GM19463 (cell line): Measurements from ENCODE around the gene AUTS2.
"Not testable (repeated sequence)": the region's sequence is repeated elsewhere in the genome, so short reads cannot be mapped to it uniquely, and the experiment has no call there.

ENCODE experiments used
- ATAC-seq: cut with Tn5 transposase; IDR thresholded peaks from one replicate; pipeline ENCODE4 v1.9.1; 2021; ENCODE audit warnings: mild to moderate bottlenecking, moderate library complexity; ENCODE audit not compliant: unreplicated experiment

Gene AUTS2

GRCh38 chr7:70592171-70592570, 993.9 kb downstream of the AUTS2 start:
- no peak for ATAC-seq

- ATAC-seq: no peak
These were observed 995.9 kb downstream of the AUTS2 start for GRCh38 chr7:70594170-70594569.

- not testable (repeated sequence) for ATAC-seq
These were observed 996.6 kb downstream of the AUTS2 start for GRCh38 chr7:70594885-70595284.

- ATAC-seq: no peak
These were observed 997.1 kb downstream of the AUTS2 start for GRCh38 chr7:70595370-70595754.

- no peak for ATAC-seq
These were observed 997.7 kb downstream of the AUTS2 start for GRCh38 chr7:70595755-70596597.

- no peak for ATAC-seq
These were observed 998.3 kb downstream of the AUTS2 start for GRCh38 chr7:70596598-70596913.

GRCh38 chr7:70597066-70597465, 998.8 kb downstream of the AUTS2 start:
- ATAC-seq: no peak

- ATAC-seq: no peak
These were observed 1000.7 kb downstream of the AUTS2 start for GRCh38 chr7:70598976-70599375.

GRCh38 chr7:70599446-70600190, 1001.3 kb downstream of the AUTS2 start:
- no peak for ATAC-seq

GRCh38 chr7:70600993-70601392, 1002.7 kb downstream of the AUTS2 start:
- ATAC-seq: no peak

GRCh38 chr7:70602117-70602516, 1003.8 kb downstream of the AUTS2 start:
- no peak for ATAC-seq

- no peak for ATAC-seq
These were observed 1009.0 kb downstream of the AUTS2 start for GRCh38 chr7:70607281-70607680.

GRCh38 chr7:70607759-70608158, 1009.5 kb downstream of the AUTS2 start:
- ATAC-seq: no peak

- no peak for ATAC-seq
These were observed 1010.0 kb downstream of the AUTS2 start for GRCh38 chr7:70608229-70608628.

- ATAC-seq: no peak
These were observed 1014.5 kb downstream of the AUTS2 start for GRCh38 chr7:70612811-70613210.

GRCh38 chr7:70614237-70615045, 1016.2 kb downstream of the AUTS2 start:
- no peak for ATAC-seq

- no peak for ATAC-seq
These were observed 1016.9 kb downstream of the AUTS2 start for GRCh38 chr7:70615066-70615606.

- ATAC-seq: no peak
These were observed 1017.9 kb downstream of the AUTS2 start for GRCh38 chr7:70616211-70616610.

- ATAC-seq: no peak
These were observed 1018.5 kb downstream of the AUTS2 start for GRCh38 chr7:70616821-70617220.

GRCh38 chr7:70618020-70618551, 1019.8 kb downstream of the AUTS2 start:
- ATAC-seq: no peak

- ATAC-seq: no peak
These were observed 1020.9 kb downstream of the AUTS2 start for GRCh38 chr7:70619130-70619529.
